ENCODE measurements around the gene GPR161. TPM values are rescaled to one million over a fixed set of nuclear protein-coding genes. Genes with fewer than 3 reads are reported as not detected.

GPR161 gene
- total and polyA plus RNA-seq, 2 experiments from 2014 or later: 11.8 to 14.2 TPM

GRCh38 chr1:168035345-168035744, 101.4 kb downstream of the GPR161 start:
- no peak overlapping the region for H3K4me3 ChIP-seq
- H3K4me1 ChIP-seq (ENCODE audit: insufficient read depth): no peaks in the 10 kb centered on the region
- 93 to 95% methylated on average over 5 of the region's 5 CpGs for WGBS, 2 experiments (ENCODE audit: low coverage in 1 of 2, low lambda C conversion rate in 2 of 2, missing lambda C conversion rate in 2 of 2)
- no peaks in the 10 kb centered on the region for H3K9me2 ChIP-seq (ENCODE audit: insufficient read depth)
- peaks cover 5% of the 10 kb centered on the region for H3K36me3 ChIP-seq (ENCODE audit: low read depth)
- no peak overlapping the region for H3K27ac ChIP-seq
- no peak overlapping the region for H3K4me2 ChIP-seq (ENCODE audit: unreplicated experiment)
- TF ChIP-seq EZH2phosphoT487 (IDR thresholded peaks at IDR 0.05; ENCODE audit: insufficient read depth, low read depth): no peak
- no peak for TF ChIP-seq EZH2 (IDR thresholded peaks at IDR 0.05; ENCODE audit: insufficient read depth, poor library complexity, severe bottlenecking)
- no peak overlapping the region for H3K9ac ChIP-seq
- H4K20me1 ChIP-seq (ENCODE audit: insufficient read depth): no peaks in the 10 kb centered on the region
- DNase-seq: no peak
- H3K79me2 ChIP-seq (ENCODE audit: insufficient read depth): no peaks in the 10 kb centered on the region; the same call in 1 of the 2 replicates
- no peak overlapping the region for H2AFZ ChIP-seq
- no peaks in the 10 kb centered on the region for H3K27me3 ChIP-seq (replicated peaks; ENCODE audit: insufficient read depth)
- in situ Hi-C loops (cut with MboI): no loop called here
- H3F3A ChIP-seq (ENCODE audit: insufficient read depth): no peaks in the 10 kb centered on the region; the same call in 1 of the 2 replicates
- no peaks in the 10 kb centered on the region for H3K9me3 ChIP-seq (ENCODE audit: low read depth)

- Histone ChIP-seq H3K27ac (no peak overlapping the region), H3K27me3 (replicated peaks; ENCODE audit: insufficient read depth) (no peaks in the 10 kb centered on the region), H3K79me2 (ENCODE audit: insufficient read depth) (no peaks in the 10 kb centered on the region), H3K9me2 (ENCODE audit: insufficient read depth) (no peaks in the 10 kb centered on the region), H4K20me1 (ENCODE audit: insufficient read depth) (no peaks in the 10 kb centered on the region), H3F3A (ENCODE audit: insufficient read depth) (no peaks in the 10 kb centered on the region; the same call in 1 of the 2 replicates), H3K4me3 (no peak overlapping the region), H3K9ac (no peak overlapping the region), H3K4me2 (ENCODE audit: unreplicated experiment) (no peak overlapping the region), H3K36me3 (ENCODE audit: low read depth) (peaks cover 18% of the 10 kb centered on the region), H3K9me3 (ENCODE audit: low read depth) (no peaks in the 10 kb centered on the region), H2AFZ (no peak overlapping the region), H3K4me1 (ENCODE audit: insufficient read depth) (no peaks in the 10 kb centered on the region)
- DNase-seq: no peak
- in situ Hi-C loops (cut with MboI): no loop called here
- no peak for TF ChIP-seq EZH2phosphoT487 (IDR thresholded peaks at IDR 0.05; ENCODE audit: insufficient read depth, low read depth)
- no peak for TF ChIP-seq EZH2 (IDR thresholded peaks at IDR 0.05; ENCODE audit: insufficient read depth, poor library complexity, severe bottlenecking)
- WGBS, 2 experiments (ENCODE audit: low coverage in 1 of 2, low lambda C conversion rate in 2 of 2, missing lambda C conversion rate in 2 of 2): 95 to 100% methylated on average over 1 of the region's 1 CpG
These were observed 104.7 kb downstream of the GPR161 start for GRCh38 chr1:168032029-168032428.

GRCh38 chr1:168031627-168032026, 105.1 kb downstream of the GPR161 start:
- Histone ChIP-seq H3F3A (ENCODE audit: insufficient read depth) (no peaks in the 10 kb centered on the region; the same call in 1 of the 2 replicates), H3K4me2 (ENCODE audit: unreplicated experiment) (no peak overlapping the region), H3K9ac (no peak overlapping the region), H3K4me1 (ENCODE audit: insufficient read depth) (no peaks in the 10 kb centered on the region), H3K36me3 (ENCODE audit: low read depth) (peaks cover 18% of the 10 kb centered on the region), H3K27ac (no peak overlapping the region), H4K20me1 (ENCODE audit: insufficient read depth) (no peaks in the 10 kb centered on the region), H3K79me2 (ENCODE audit: insufficient read depth) (no peaks in the 10 kb centered on the region), H3K9me2 (ENCODE audit: insufficient read depth) (no peaks in the 10 kb centered on the region), H2AFZ (no peak overlapping the region), H3K4me3 (no peak overlapping the region), H3K27me3 (replicated peaks; ENCODE audit: insufficient read depth) (no peaks in the 10 kb centered on the region), H3K9me3 (ENCODE audit: low read depth) (no peaks in the 10 kb centered on the region)
- WGBS, 2 experiments (ENCODE audit: low coverage in 1 of 2, low lambda C conversion rate in 2 of 2, missing lambda C conversion rate in 2 of 2): 86 to 88% methylated on average over 4 of the region's 4 CpGs
- no peak for DNase-seq
- TF ChIP-seq EZH2phosphoT487 (IDR thresholded peaks at IDR 0.05; ENCODE audit: insufficient read depth, low read depth): no peak
- no peak for TF ChIP-seq EZH2 (IDR thresholded peaks at IDR 0.05; ENCODE audit: insufficient read depth, poor library complexity, severe bottlenecking)
- in situ Hi-C loops (cut with MboI): no loop called here

GRCh38 chr1:168031198-168031597, 105.5 kb downstream of the GPR161 start:
- in situ Hi-C loops (cut with MboI): no loop called here
- H3K36me3 ChIP-seq (ENCODE audit: low read depth): peaks cover 22% of the 10 kb centered on the region
- H3K4me2 ChIP-seq (ENCODE audit: unreplicated experiment): no peak overlapping the region
- H2AFZ ChIP-seq: no peak overlapping the region
- H3K4me3 ChIP-seq: no peak overlapping the region
- no peak overlapping the region for H3K27ac ChIP-seq
- 90 to 92% methylated on average over 5 of the region's 5 CpGs for WGBS, 2 experiments (ENCODE audit: low coverage in 1 of 2, low lambda C conversion rate in 2 of 2, missing lambda C conversion rate in 2 of 2)
- TF ChIP-seq EZH2phosphoT487 (IDR thresholded peaks at IDR 0.05; ENCODE audit: insufficient read depth, low read depth): no peak
- no peaks in the 10 kb centered on the region for H3K4me1 ChIP-seq (ENCODE audit: insufficient read depth)
- no peaks in the 10 kb centered on the region for H4K20me1 ChIP-seq (ENCODE audit: insufficient read depth)
- no peak overlapping the region for H3K9ac ChIP-seq
- H3K9me3 ChIP-seq (ENCODE audit: low read depth): no peaks in the 10 kb centered on the region
- DNase-seq: no peak
- H3K79me2 ChIP-seq (ENCODE audit: insufficient read depth): no peaks in the 10 kb centered on the region
- no peaks in the 10 kb centered on the region; the same call in 1 of the 2 replicates for H3F3A ChIP-seq (ENCODE audit: insufficient read depth)
- no peaks in the 10 kb centered on the region for H3K9me2 ChIP-seq (ENCODE audit: insufficient read depth)
- no peaks in the 10 kb centered on the region for H3K27me3 ChIP-seq (replicated peaks; ENCODE audit: insufficient read depth)

Other genes with a start within 250 kb of the GPR161 start
- gene ADCY10, start 222.8 kb downstream of the GPR161 start, total RNA-seq (2014; rRNA removed; shearing (Covaris generic)): 0.11 TPM in 1 of 2 replicates, not detected in the other
- gene ADCY10, start 222.8 kb downstream of the GPR161 start, polyA plus RNA-seq (2016; fragmentation: Nextera tagmentation; extraction: Ambion mirVana): 0.11 TPM in 1 of 2 replicates, not detected in the other
- gene DCAF6, start 200.2 kb downstream of the GPR161 start, total RNA-seq (2014; rRNA removed; shearing (Covaris generic)): 56.0 and 63.4 TPM in 2 replicates
- 94.1 and 99.6 TPM in 2 replicates for gene DCAF6, start 200.2 kb downstream of the GPR161 start, polyA plus RNA-seq (2016; fragmentation: Nextera tagmentation; extraction: Ambion mirVana)
- 65.5 and 93.8 TPM in 2 replicates for gene MPC2, start 199.9 kb downstream of the GPR161 start, total RNA-seq (2014; rRNA removed; shearing (Covaris generic))
- gene MPC2, start 199.9 kb downstream of the GPR161 start, polyA plus RNA-seq (2016; fragmentation: Nextera tagmentation; extraction: Ambion mirVana): 188 TPM in 2 replicates
- 32.9 and 36.6 TPM in 2 replicates for gene TIPRL, start 42.0 kb upstream of the GPR161 start, total RNA-seq (2014; rRNA removed; shearing (Covaris generic))
- gene TIPRL, start 42.0 kb upstream of the GPR161 start, polyA plus RNA-seq (2016; fragmentation: Nextera tagmentation; extraction: Ambion mirVana): 62.9 and 67.2 TPM in 2 replicates
- gene SFT2D2, start 89.1 kb upstream of the GPR161 start, total RNA-seq (2014; rRNA removed; shearing (Covaris generic)): 38.4 and 38.7 TPM in 2 replicates
- gene SFT2D2, start 89.1 kb upstream of the GPR161 start, polyA plus RNA-seq (2016; fragmentation: Nextera tagmentation; extraction: Ambion mirVana): 54.4 and 54.9 TPM in 2 replicates
- gene TBX19, start 143.9 kb upstream of the GPR161 start, total RNA-seq (2014; rRNA removed; shearing (Covaris generic)): 1.2 and 2.3 TPM in 2 replicates
- 1.1 and 1.4 TPM in 2 replicates for gene TBX19, start 143.9 kb upstream of the GPR161 start, polyA plus RNA-seq (2016; fragmentation: Nextera tagmentation; extraction: Ambion mirVana)